GM21528 (cell line): ENCODE data around the gene C16orf95.
"Not testable (repeated sequence)": the region's sequence is repeated elsewhere in the genome, so short reads cannot be mapped to it uniquely, and the experiment has no call there.

ENCODE experiments used
- ATAC-seq: cut with Tn5 transposase; IDR thresholded peaks from one replicate; pipeline ENCODE4 v1.9.1; 2021; ENCODE audit warnings: mild to moderate bottlenecking, moderate library complexity; ENCODE audit not compliant: unreplicated experiment, low FRiP score

Gene C16orf95

GRCh38 chr16:87347932-87348615 is 30.9 kb upstream of the C16orf95 start:
- ATAC-seq = no peak

GRCh38 chr16:87346517-87347060 is 29.4 kb upstream of the C16orf95 start:
- ATAC-seq = no peak

GRCh38 chr16:87345726-87346424 is 28.7 kb upstream of the C16orf95 start:
- no peak for ATAC-seq

GRCh38 chr16:87344931-87345631 is 27.9 kb upstream of the C16orf95 start:
- ATAC-seq = no peak

- no peak for ATAC-seq
These were observed 27.2 kb upstream of the C16orf95 start for GRCh38 chr16:87344165-87344930.

- ATAC-seq = no peak
These were observed 26.5 kb upstream of the C16orf95 start for GRCh38 chr16:87343753-87344050.

GRCh38 chr16:87342978-87343752 is 26.0 kb upstream of the C16orf95 start:
- ATAC-seq = no peak

GRCh38 chr16:87342504-87342903 is 25.3 kb upstream of the C16orf95 start:
- ATAC-seq = no peak

- no peak for ATAC-seq
These were observed 23.0 kb upstream of the C16orf95 start for GRCh38 chr16:87340198-87340597.

GRCh38 chr16:87339724-87340105 is 22.5 kb upstream of the C16orf95 start:
- not testable (repeated sequence) for ATAC-seq

GRCh38 chr16:87339086-87339723 is 22.0 kb upstream of the C16orf95 start:
- ATAC-seq = no peak

- no peak for ATAC-seq
These were observed 21.1 kb upstream of the C16orf95 start for GRCh38 chr16:87338155-87338765.

- ATAC-seq = no peak
These were observed 20.1 kb upstream of the C16orf95 start for GRCh38 chr16:87337262-87337771.

GRCh38 chr16:87336434-87337240 is 19.4 kb upstream of the C16orf95 start:
- ATAC-seq = no peak

- ATAC-seq = no peak
These were observed 18.6 kb upstream of the C16orf95 start for GRCh38 chr16:87335625-87336433.

GRCh38 chr16:87334651-87335624 is 17.7 kb upstream of the C16orf95 start:
- no peak for ATAC-seq
